OCI-LY7 (cell line): Measurements from ENCODE around the gene NPBWR2.

Source experiments
- EZH2phosphoT487 ChIP-seq: fragments of 200-600 bp; sonication (generic); IDR thresholded peaks from 2 replicates; pipeline ENCODE4 v1.6.1; 2018; ENCODE audit warnings: low read depth, borderline replicate concordance, mild to moderate bottlenecking, mixed run types, antibody characterized with exemption, low read length, moderate library complexity, mixed read lengths
- TF ChIP-seq, protein P1 (sequence below): fragments of 200-600 bp; sonication (generic); conservative IDR thresholded peaks from 2 replicates; pipeline ENCODE4 v1.5.1; 2014; ENCODE audit warnings: mild to moderate bottlenecking, antibody characterized with exemption, low read length, moderate library complexity, mixed read lengths

DNA sequence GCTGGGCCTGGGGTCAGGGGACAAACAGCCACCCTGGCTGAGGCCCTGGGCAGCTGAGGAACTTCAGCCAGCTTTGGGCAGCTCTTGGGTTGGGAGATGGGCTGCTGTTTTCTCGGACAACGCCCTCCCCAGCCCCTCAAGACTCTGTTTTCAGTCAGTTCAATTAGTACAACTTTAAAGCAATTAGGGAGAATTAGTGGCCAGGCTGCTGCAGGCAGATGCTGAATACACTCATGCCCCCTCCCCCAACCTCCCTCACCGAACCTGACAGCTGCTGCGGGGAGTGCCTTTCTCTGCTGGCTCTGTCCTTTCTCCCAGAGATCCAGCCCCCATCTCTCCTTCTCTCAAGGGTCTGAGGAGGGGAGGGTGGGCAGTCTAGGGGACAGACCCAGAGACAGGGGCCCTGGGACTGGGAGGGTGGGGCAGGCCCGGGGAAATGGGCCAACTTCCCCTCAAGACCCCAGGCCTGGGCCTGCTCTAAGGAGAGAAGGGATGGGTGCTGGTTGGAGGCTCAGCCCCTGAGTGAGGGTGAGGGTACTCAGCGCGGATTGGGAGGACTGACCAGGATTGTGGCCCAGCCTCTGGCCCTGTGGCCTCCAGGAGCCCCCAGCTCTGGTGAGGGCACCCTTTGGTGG lies 39.1 kb upstream of the NPBWR2 start:
- no peak for TF ChIP-seq EZH2phosphoT487
- TF ChIP-seq, protein P1, sequence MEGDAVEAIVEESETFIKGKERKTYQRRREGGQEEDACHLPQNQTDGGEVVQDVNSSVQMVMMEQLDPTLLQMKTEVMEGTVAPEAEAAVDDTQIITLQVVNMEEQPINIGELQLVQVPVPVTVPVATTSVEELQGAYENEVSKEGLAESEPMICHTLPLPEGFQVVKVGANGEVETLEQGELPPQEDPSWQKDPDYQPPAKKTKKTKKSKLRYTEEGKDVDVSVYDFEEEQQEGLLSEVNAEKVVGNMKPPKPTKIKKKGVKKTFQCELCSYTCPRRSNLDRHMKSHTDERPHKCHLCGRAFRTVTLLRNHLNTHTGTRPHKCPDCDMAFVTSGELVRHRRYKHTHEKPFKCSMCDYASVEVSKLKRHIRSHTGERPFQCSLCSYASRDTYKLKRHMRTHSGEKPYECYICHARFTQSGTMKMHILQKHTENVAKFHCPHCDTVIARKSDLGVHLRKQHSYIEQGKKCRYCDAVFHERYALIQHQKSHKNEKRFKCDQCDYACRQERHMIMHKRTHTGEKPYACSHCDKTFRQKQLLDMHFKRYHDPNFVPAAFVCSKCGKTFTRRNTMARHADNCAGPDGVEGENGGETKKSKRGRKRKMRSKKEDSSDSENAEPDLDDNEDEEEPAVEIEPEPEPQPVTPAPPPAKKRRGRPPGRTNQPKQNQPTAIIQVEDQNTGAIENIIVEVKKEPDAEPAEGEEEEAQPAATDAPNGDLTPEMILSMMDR = no peak
